Stimulated activated CD4-positive, alpha-beta T cell treated with anti-CD3 and anti-CD28 coated beads, Interleukin-4, amount 100 ng/mL, for 4 hours (primary cell): ENCODE data around the gene COL13A1.
A peak's percentile ranks its signal among the peaks of the same experiment; 100 is the strongest.

ENCODE experiments used
- DNase-seq, 2 experiments: peaks; one replicate each; pipeline ENCODE4 v3.0.0-alpha.2; 2020

The COL13A1 gene

GRCh38 chr10:69792341-69792740, 9.4 kb upstream of the COL13A1 start:
- DNase-seq = no peak

GRCh38 chr10:69794673-69795072, 7.0 kb upstream of the COL13A1 start:
- DNase-seq = no peak

- DNase-seq = no peak
Measured at GRCh38 chr10:69795242-69795934, 6.3 kb upstream of the COL13A1 start.

GRCh38 chr10:69797959-69798358, 3.7 kb upstream of the COL13A1 start:
- no peak for DNase-seq

- DNase-seq = no peak
Measured at GRCh38 chr10:69800109-69800508, 1.6 kb upstream of the COL13A1 start.

GRCh38 chr10:69800665-69801064, 1.0 kb upstream of the COL13A1 start:
- no peak for DNase-seq

- peak in 1 of 2 experiments; percentile 30 for DNase-seq
Measured at GRCh38 chr10:69801094-69801433, 642 bp upstream of the COL13A1 start.

- no peak for DNase-seq
Measured at GRCh38 chr10:69802424-69803161, 887 bp downstream of the COL13A1 start.

- DNase-seq = no peak
Measured at GRCh38 chr10:69803809-69804208, 2.1 kb downstream of the COL13A1 start.

GRCh38 chr10:69804775-69805174, 3.1 kb downstream of the COL13A1 start:
- no peak for DNase-seq

- DNase-seq = no peak
Measured at GRCh38 chr10:69807122-69807521, 5.4 kb downstream of the COL13A1 start.

GRCh38 chr10:69807696-69808095, 6.0 kb downstream of the COL13A1 start:
- DNase-seq = no peak

- no peak for DNase-seq
Measured at GRCh38 chr10:69809318-69809717, 7.6 kb downstream of the COL13A1 start.

GRCh38 chr10:69810097-69810496, 8.4 kb downstream of the COL13A1 start:
- no peak for DNase-seq

GRCh38 chr10:69810675-69811397, 9.1 kb downstream of the COL13A1 start:
- DNase-seq = no peak

- DNase-seq = no peak
Measured at GRCh38 chr10:69813632-69814031, 11.9 kb downstream of the COL13A1 start.

GRCh38 chr10:69814251-69814650, 12.5 kb downstream of the COL13A1 start:
- no peak for DNase-seq

GRCh38 chr10:69815104-69815503, 13.4 kb downstream of the COL13A1 start:
- no peak for DNase-seq

- no peak for DNase-seq
Measured at GRCh38 chr10:69816521-69816920, 14.8 kb downstream of the COL13A1 start.

- no peak for DNase-seq
Measured at GRCh38 chr10:69817078-69817581, 15.4 kb downstream of the COL13A1 start.

- no peak for DNase-seq
Measured at GRCh38 chr10:69818676-69819239, 17.1 kb downstream of the COL13A1 start.

GRCh38 chr10:69819716-69820506, 18.2 kb downstream of the COL13A1 start:
- no peak for DNase-seq

GRCh38 chr10:69820817-69821216, 19.1 kb downstream of the COL13A1 start:
- no peak for DNase-seq
